Natural killer cell treated with Interleukin-12 subunit alpha and Interleukin-12 subunit beta and Interleukin-15 and Interleukin-18, amount 100 ng/mL, for 72 hours (primary cell): Measurements from ENCODE around the gene FAM167B. TPM values are rescaled to one million over a fixed set of nuclear protein-coding genes. Genes with fewer than 3 reads are reported as not detected.

Experiments used
- ATAC-seq, 2 donors: fragments of 150-1000 bp; cut with Tn5 transposase in 1 of 2; sonication (Bioruptor Pico), chemical (Tn5 transposase) in 1 of 2; 2 replicates each; pipeline ENCODE4 v1.10.0; 2021
- DNase-seq: peaks from one replicate; pipeline ENCODE4 v3.0.0; 2022; ENCODE audit warnings: low spot score
- H3K27ac Mint-ChIP-seq, 2 donors: 1 replicate in 1 of 2; 2 replicates in 1 of 2; pipeline ENCODE4 v1.8.0; 2022; ENCODE audit warnings: mixed read lengths in 2 of 2, mild to moderate bottlenecking in 1 of 2, moderate library complexity in 1 of 2
- H3K27me3 Mint-ChIP-seq, 2 donors: 1 replicate in 1 of 2; 2 replicates in 1 of 2; pipeline ENCODE4 v1.8.0; 2022; ENCODE audit warnings: mixed read lengths in 2 of 2
- H3K36me3 Mint-ChIP-seq: one replicate; pipeline ENCODE4 v1.8.0; 2022; ENCODE audit warnings: mixed read lengths
- H3K4me1 Mint-ChIP-seq, 2 donors: 1 replicate in 1 of 2; 2 replicates in 1 of 2; pipeline ENCODE4 v1.8.0; 2022; ENCODE audit warnings: low read depth in 2 of 2, mixed read lengths in 2 of 2, mild to moderate bottlenecking in 1 of 2
- H3K4me3 Mint-ChIP-seq: one replicate; pipeline ENCODE4 v1.8.0; 2022; ENCODE audit warnings: mixed read lengths
- H3K9me3 Mint-ChIP-seq: 2 replicates; pipeline ENCODE4 v1.8.0; 2022; ENCODE audit warnings: mixed read lengths
- total RNA-seq, 2 donors: library from RNA; stranded (reverse); gene quantifications; one replicate each; pipeline ENCODE4 v1.2.3, GENCODE V29; 2022

The FAM167B gene
- total RNA-seq = under 1 TPM in 1 of 2 donors, not detected in 1; 0.47 TPM

- H3K9me3 Mint-ChIP-seq = no peaks in the 10 kb centered on the region
- peak within 1 kb of the TSS; percentile 91 to 98 for H3K27ac Mint-ChIP-seq
- no peaks in the 10 kb centered on the region for H3K27me3 Mint-ChIP-seq
- peaks cover 34% of the 10 kb centered on the region in 2 donors for H3K4me1 Mint-ChIP-seq
- peaks cover 3% of the 10 kb centered on the region for H3K36me3 Mint-ChIP-seq
- ATAC-seq (no peak), DNase-seq (no peak)
- H3K4me3 Mint-ChIP-seq = peak within 1 kb of the TSS; percentile 98
Observed at GRCh38 chr1:32246888-32247273, at the start of gene FAM167B. TSS of gene FAM167B (plus strand) at chr1:32247222. CDS start at chr1:32247422, 200 bp downstream.

DNA sequence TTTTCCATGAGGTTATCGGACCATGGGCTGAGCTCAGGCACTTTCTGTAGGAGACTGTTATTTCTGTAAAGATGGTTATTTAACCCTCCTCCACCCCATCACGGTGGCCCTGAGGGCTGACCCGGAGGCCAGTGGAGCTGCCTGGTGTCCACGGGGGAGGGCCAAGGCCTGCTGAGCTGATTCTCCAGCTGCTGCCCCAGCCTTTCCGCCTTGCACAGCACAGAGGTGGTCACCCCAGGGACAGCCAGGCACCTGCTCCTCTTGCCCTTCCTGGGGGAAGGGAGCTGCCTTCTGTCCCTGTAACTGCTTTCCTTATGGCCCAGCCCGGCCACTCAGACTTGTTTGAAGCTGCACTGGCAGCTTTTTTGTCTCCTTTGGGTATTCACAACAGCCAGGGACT is 49.2 kb upstream of the FAM167B start:
- Mint-ChIP-seq H3K9me3 (no peaks in the 10 kb centered on the region), H3K4me1 (peaks cover 46 to 52% of the 10 kb centered on the region in 2 donors), H3K36me3 (peaks cover 25% of the 10 kb centered on the region), H3K27ac (peak overlapping the region; percentile 18 to 87), H3K27me3 (no peaks in the 10 kb centered on the region), H3K4me3 (no peak overlapping the region)
- DNase-seq = no peak
- ATAC-seq = no peak

DNA sequence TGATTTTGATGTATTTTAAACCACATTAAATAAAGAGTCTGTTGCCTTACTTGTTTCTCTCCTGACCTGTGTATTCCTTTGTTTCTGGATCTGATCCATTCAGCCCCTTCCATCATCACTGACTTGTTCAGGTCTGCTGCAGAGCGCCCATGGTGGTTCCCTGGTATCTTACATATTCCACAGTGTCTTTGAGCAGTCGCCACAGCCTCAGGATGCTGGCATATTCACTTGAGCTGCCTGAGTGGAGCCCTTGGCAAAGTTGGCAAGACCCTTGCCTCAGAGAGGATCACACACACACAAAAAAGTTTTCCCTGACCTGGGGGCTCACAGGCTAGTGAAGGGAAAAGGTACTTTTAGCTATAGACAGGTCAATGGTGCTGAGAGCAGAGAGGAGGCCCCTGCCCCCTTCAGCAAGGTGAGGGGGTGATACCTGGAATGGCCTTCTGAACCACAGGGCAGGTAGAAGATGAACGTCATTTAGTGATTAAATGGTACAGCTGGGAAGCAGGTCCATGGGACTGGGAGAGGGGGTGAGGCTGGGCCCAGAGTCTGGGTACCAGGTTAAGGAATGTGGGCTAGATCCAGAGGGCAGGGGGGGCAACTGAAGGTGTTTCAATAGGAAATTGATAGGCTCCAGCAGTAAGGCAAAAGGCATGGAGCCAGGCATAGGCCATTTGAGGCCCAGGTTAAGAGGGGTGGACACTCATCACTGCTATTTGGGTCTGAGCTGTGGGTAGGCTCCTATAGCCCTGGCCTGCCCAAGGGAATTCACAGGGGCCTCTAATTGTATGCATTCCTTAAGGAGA is 48.6 kb upstream of the FAM167B start:
- Mint-ChIP-seq H3K4me3 (peak overlapping the region; percentile 28), H3K27ac (peak overlapping the region in 1 of 2 donors; percentile 87), H3K9me3 (no peaks in the 10 kb centered on the region), H3K27me3 (no peaks in the 10 kb centered on the region), H3K36me3 (peaks cover 19% of the 10 kb centered on the region), H3K4me1 (peaks cover 46 to 49% of the 10 kb centered on the region in 2 donors)
- ATAC-seq = no peak
- no peak for DNase-seq

- Mint-ChIP-seq H3K27ac (peak overlapping the region in 1 of 2 donors; percentile 94), H3K36me3 (peaks cover 13% of the 10 kb centered on the region), H3K4me3 (no peak overlapping the region), H3K27me3 (no peaks in the 10 kb centered on the region), H3K9me3 (no peaks in the 10 kb centered on the region), H3K4me1 (peaks cover 42 to 50% of the 10 kb centered on the region in 2 donors)
- ATAC-seq = no peak
- no peak for DNase-seq
Observed at GRCh38 chr1:32199043-32199716, 47.8 kb upstream of the FAM167B start.

GRCh38 chr1:32199717-32200072 is 47.3 kb upstream of the FAM167B start:
- no peak for ATAC-seq
- Mint-ChIP-seq H3K36me3 (peaks cover 10% of the 10 kb centered on the region), H3K4me1 (peaks cover 39 to 50% of the 10 kb centered on the region in 2 donors), H3K4me3 (peak overlapping the region; percentile 95), H3K27me3 (no peaks in the 10 kb centered on the region), H3K27ac (peak overlapping the region; percentile 71 to 94), H3K9me3 (no peaks in the 10 kb centered on the region)
- DNase-seq = no peak

DNA sequence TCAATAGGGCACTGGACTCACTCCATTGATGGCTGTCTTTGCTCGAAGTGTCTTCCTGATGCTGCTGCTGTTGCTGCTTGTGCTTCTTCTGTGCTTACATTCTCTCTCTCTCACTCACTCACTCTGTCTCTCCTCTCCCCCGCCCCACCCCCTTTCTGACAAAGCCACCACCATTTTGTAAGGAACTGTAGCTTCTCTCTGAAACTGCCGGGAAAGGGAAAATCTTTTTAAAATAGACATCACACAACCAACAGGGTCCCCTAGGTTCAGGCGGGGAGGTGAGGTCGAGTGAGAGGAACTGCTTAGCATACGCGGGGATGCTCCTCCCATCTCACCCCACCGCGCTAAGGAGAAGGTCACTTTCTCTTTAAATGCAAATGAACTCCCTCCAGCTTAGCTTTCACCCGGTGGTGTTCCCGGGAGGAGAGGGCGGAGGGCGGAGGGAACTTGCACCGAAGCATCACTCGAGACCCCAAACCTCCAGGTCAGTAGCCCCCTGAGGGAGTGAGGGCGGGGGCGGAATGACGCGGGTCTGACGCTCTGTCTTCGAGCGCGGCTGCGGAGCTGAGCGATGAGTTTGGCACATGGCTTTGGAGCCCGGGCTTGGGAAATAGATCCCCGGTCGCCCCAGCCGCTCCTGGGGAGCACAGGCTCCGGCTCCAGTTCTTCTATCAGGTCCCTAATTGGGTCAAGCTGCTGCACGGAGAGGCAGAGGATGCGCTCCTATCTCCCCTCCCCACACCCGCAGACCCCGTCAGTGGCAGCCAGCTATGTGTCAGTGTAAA is 46.6 kb upstream of the FAM167B start, which contains the start of gene CCDC28B:
CCDC28B (plus strand) TSS at position 370 of the 785 bp plus-strand sequence. CDS start 1,341 bp downstream, outside the sequence.
- H3K27me3 Mint-ChIP-seq = no peaks in the 10 kb centered on the region
- H3K36me3 Mint-ChIP-seq = peaks cover 10% of the 10 kb centered on the region
- ATAC-seq = peak; percentile 55 to 67
- DNase-seq = peak; percentile 72
- H3K9me3 Mint-ChIP-seq = no peaks in the 10 kb centered on the region
- peak within 1 kb of the TSS; percentile 92 to 94 for H3K27ac Mint-ChIP-seq
- peak within 1 kb of the TSS; percentile 95 for H3K4me3 Mint-ChIP-seq
- H3K4me1 Mint-ChIP-seq = peaks cover 39 to 45% of the 10 kb centered on the region in 2 donors

GRCh38 chr1:32201011-32201855 is 45.8 kb upstream of the FAM167B start:
- ATAC-seq (peak; percentile 69 to 75), DNase-seq (peak; percentile 84)
- Mint-ChIP-seq H3K36me3 (peaks cover 6% of the 10 kb centered on the region), H3K4me1 (peaks cover 37 to 46% of the 10 kb centered on the region in 2 donors), H3K27me3 (no peaks in the 10 kb centered on the region), H3K4me3 (peak overlapping the region; percentile 95), H3K27ac (peak overlapping the region; percentile 92 to 94), H3K9me3 (no peaks in the 10 kb centered on the region)

DNA sequence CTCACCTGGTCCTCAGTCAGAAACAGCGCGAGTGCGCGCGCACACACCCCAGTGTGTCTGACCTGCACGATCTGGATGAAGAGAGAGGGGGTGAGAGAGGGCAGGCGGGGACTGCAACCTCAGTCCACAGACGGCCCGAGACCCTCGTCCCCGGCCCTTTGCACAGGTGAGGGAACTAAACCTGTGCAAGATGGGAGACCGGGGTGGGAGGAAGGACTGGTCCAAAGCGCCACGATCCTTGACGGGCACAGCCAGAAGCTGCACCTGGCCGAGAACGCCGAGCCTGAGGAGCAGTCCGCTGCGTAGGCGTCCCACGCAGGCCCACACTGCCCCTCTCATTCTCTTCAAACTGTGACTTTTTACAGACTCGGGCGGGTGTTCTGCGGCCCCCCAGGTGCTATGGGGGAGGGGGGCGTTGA is 42.1 kb upstream of the FAM167B start:
- Mint-ChIP-seq H3K9me3 (no peaks in the 10 kb centered on the region), H3K36me3 (no peaks in the 10 kb centered on the region), H3K27ac (no peak overlapping the region), H3K4me3 (peak overlapping the region; percentile 91), H3K4me1 (peaks cover 29 to 34% of the 10 kb centered on the region in 2 donors), H3K27me3 (no peaks in the 10 kb centered on the region)
- ATAC-seq (no peak), DNase-seq (no peak)

DNA sequence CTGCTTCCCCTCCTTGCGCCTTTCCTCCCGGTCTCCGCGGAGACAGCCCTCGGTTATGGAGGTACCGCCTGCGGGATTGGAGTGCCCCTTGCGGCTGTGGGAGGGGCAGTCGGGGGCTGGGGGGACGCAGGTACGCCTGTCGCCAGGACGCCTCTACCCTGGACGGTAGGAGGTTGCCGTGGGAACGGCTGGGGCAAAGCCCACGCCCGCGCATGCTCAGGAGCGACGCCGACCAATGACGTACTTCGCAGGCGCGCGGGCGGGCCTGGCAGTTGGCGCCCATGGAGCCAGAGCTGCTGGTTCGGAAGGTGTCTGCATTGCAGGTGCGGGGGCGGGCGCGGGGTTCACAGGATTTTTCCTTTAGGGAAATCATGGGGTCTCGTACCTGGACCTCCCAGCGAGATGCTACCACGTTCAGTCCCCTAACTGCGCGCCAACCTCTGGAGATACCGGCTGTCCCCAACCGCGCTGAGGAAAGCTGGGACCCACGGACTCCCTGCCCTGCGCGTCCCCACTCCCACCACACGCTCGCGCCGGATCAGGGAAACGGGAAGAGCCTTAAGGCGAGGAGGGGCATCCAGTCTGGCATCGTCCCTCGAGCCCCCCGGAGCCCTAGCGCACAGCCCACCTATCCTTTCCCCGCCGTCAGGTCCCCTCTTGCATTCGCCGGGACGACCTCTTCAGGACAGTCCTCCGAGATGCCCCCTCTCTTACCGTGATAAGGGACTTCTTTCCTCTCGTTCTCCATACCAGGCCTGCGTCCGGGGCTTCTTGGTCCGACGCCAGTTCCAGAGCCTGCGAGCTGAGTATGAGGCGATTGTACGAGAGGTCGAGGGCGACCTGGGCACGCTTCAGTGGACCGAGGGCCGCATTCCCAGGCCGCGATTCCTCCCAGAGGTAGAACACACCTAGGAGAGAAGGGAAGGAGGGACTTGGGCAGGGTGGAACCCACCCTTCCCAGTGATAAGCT is 41.3 kb upstream of the FAM167B start, which contains the start of gene IQCC:
IQCC (plus strand) TSS at position 271 of the 970 bp plus-strand sequence; CDS start at position 282, 11 bp downstream.
- Mint-ChIP-seq H3K36me3 (no peaks in the 10 kb centered on the region), H3K9me3 (no peaks in the 10 kb centered on the region), H3K27me3 (no peaks in the 10 kb centered on the region), H3K27ac (peak within 1 kb of the TSS; percentile 72 to 79), H3K4me1 (peaks cover 23 to 29% of the 10 kb centered on the region in 2 donors), H3K4me3 (peak within 1 kb of the TSS; percentile 91)
- DNase-seq = peak; percentile 89
- ATAC-seq = peak; percentile 83 to 87

DNA sequence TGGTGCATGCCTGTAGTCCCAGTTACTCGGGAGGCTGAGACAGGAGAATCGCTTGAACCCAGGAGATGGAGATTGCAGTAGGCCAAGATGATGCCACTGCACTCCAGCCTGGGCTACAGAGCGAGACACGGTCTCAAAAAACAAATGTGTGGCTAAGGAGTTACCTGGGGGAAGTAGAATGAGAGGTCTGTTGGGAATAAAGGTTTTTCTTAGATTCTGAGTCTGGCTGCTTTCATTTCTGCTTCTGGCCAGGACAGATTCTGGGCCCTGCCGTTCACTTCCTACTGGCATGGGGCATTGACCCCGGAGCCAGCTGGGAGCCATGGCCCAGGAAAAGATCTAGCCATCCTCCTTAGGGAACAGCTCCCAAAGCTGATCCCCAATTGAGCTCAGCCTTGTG is 38.6 kb upstream of the FAM167B start:
- H3K27me3 Mint-ChIP-seq = no peaks in the 10 kb centered on the region
- DNase-seq = no peak
- H3K4me1 Mint-ChIP-seq = peaks cover 7 to 13% of the 10 kb centered on the region in 2 donors
- H3K9me3 Mint-ChIP-seq = no peaks in the 10 kb centered on the region
- no peaks in the 10 kb centered on the region for H3K36me3 Mint-ChIP-seq
- H3K27ac Mint-ChIP-seq = no peak overlapping the region
- H3K4me3 Mint-ChIP-seq = no peak overlapping the region
- ATAC-seq = no peak

GRCh38 chr1:32208891-32209328 is 38.1 kb upstream of the FAM167B start, which contains the start of gene DCDC2B:
TSS of gene DCDC2B (plus strand) at chr1:32209089. CDS start at chr1:32209094, 5 bp downstream.
- Mint-ChIP-seq H3K27me3 (no peaks in the 10 kb centered on the region), H3K36me3 (no peaks in the 10 kb centered on the region), H3K4me1 (peaks cover 7 to 10% of the 10 kb centered on the region in 2 donors), H3K27ac (no peak within 1 kb of the TSS), H3K4me3 (no peak within 1 kb of the TSS), H3K9me3 (no peaks in the 10 kb centered on the region)
- ATAC-seq (no peak), DNase-seq (no peak)
